Natural killer cell (primary cell): Measurements from ENCODE around the gene UTS2R. TPM values are rescaled to one million over a fixed set of nuclear protein-coding genes. Genes with fewer than 3 reads are reported as not detected.

ENCODE experiments used
- ATAC-seq, 3 donors: fragments of 150-1000 bp in 2 of 3; fragments of 200-7000 bp in 1 of 3; cut with Tn5 transposase; 1 replicate in 1 of 3; 2 replicates in 2 of 3; pipeline ENCODE4 v1.10.0; 2021; ENCODE audit warnings: mild to moderate bottlenecking in 2 of 3, moderate library complexity in 2 of 3
- DNase-seq, 2 donors: peaks; one replicate each; pipeline versions ENCODE4 v3.0.0 to v3.0.0-alpha.2; 2013 to 2021; ENCODE audit warnings: mixed read lengths in 1 of 2
- H3K27ac ChIP-seq: one replicate; pipeline ENCODE4 v1.5.1; 2013; ENCODE audit warnings: mild to moderate bottlenecking, low read length
- H3K27me3 ChIP-seq: one replicate; pipeline ENCODE4 v1.6.1; 2013; ENCODE audit warnings: low read length; ENCODE audit not compliant: control insufficient read depth, insufficient read depth
- H3K36me3 ChIP-seq: one replicate; pipeline ENCODE4 v1.6.1; 2013; ENCODE audit warnings: low read length; ENCODE audit not compliant: control insufficient read depth, insufficient read depth
- H3K4me1 ChIP-seq: one replicate; pipeline ENCODE4 v1.6.1; 2013; ENCODE audit warnings: low read length; ENCODE audit not compliant: control insufficient read depth, insufficient read depth
- H3K4me3 ChIP-seq: one replicate; pipeline ENCODE4 v1.5.1; 2013; ENCODE audit warnings: low read length
- H3K9me3 ChIP-seq: one replicate; pipeline ENCODE4 v1.6.1; 2013; ENCODE audit warnings: low read length; ENCODE audit not compliant: control insufficient read depth, insufficient read depth
- H3K27ac Mint-ChIP-seq, 2 donors: one replicate each; pipeline ENCODE4 v1.8.0; 2022; ENCODE audit warnings: mild to moderate bottlenecking in 2 of 2, mixed read lengths in 2 of 2, moderate library complexity in 1 of 2
- H3K27me3 Mint-ChIP-seq, 2 donors: one replicate each; pipeline ENCODE4 v1.8.0; 2022; ENCODE audit warnings: low read depth in 2 of 2, mixed read lengths in 2 of 2
- H3K36me3 Mint-ChIP-seq: one replicate; pipeline ENCODE4 v1.8.0; 2022; ENCODE audit warnings: mixed read lengths
- H3K4me1 Mint-ChIP-seq, 2 donors: one replicate each; pipeline ENCODE4 v1.8.0; 2022; ENCODE audit warnings: mixed read lengths in 2 of 2
- H3K4me3 Mint-ChIP-seq: one replicate; pipeline ENCODE4 v1.8.0; 2022; ENCODE audit warnings: mild to moderate bottlenecking, moderate library complexity, mixed read lengths
- H3K9me3 Mint-ChIP-seq, 2 donors: one replicate each; pipeline ENCODE4 v1.8.0; 2022; ENCODE audit warnings: mixed read lengths in 2 of 2
- WGBS: methylation state at CpG from one replicate; pipeline ENCODE4 v1.1.7; 2013; ENCODE audit warnings: missing lambda C conversion rate; ENCODE audit not compliant: insufficient coverage; 5-methylcytosine and 5-hydroxymethylcytosine counted together
- intact Hi-C: fragments of 100-400 bp; cut with micrococcal nuclease; formaldehyde crosslinking; loops from one replicate; pipeline ENCODE4 v1.14.2; 2022
- total RNA-seq, 4 donors: library from RNA; stranded (reverse); fragments of 120-200 nt in 1 of 4; gene quantifications; one replicate each; pipeline versions ENCODE4 v1.2.3 to v1.2.4, GENCODE V29; 2013 to 2022
- TF ChIP-seq, protein P1 (sequence below): fragments of 200-600 bp; IDR thresholded peaks from one replicate; pipeline ENCODE4 v1.8.0; 2022; ENCODE audit warnings: antibody characterized with exemption

UTS2R gene
- total RNA-seq, 3 donors from 2014 or later (not counting 1 experiment from before 2014, with no cell fraction given): 0.28 TPM; not detected in 2

- peaks cover 0 to 4% of the 10 kb centered on the region in 2 donors for H3K27me3 Mint-ChIP-seq
- no peaks in the 10 kb centered on the region for H3K36me3 Mint-ChIP-seq
- intact Hi-C loops: no loop called here
- H3K4me3 Mint-ChIP-seq: peak overlapping the region; percentile 99
- H3K27ac Mint-ChIP-seq: peak overlapping the region in 1 of 2 donors; percentile 93
- peaks cover 18 to 28% of the 10 kb centered on the region in 2 donors for H3K4me1 Mint-ChIP-seq
- H3K9me3 Mint-ChIP-seq: no peaks in the 10 kb centered on the region
- Histone ChIP-seq H3K36me3 (no peaks in the 10 kb centered on the region), H3K27me3 (peaks cover 3% of the 10 kb centered on the region), H3K4me1 (peaks cover 36% of the 10 kb centered on the region), H3K4me3 (peak overlapping the region; percentile 40), H3K9me3 (no peaks in the 10 kb centered on the region), H3K27ac (peak overlapping the region; percentile 54)
- TF ChIP-seq, protein P1, sequence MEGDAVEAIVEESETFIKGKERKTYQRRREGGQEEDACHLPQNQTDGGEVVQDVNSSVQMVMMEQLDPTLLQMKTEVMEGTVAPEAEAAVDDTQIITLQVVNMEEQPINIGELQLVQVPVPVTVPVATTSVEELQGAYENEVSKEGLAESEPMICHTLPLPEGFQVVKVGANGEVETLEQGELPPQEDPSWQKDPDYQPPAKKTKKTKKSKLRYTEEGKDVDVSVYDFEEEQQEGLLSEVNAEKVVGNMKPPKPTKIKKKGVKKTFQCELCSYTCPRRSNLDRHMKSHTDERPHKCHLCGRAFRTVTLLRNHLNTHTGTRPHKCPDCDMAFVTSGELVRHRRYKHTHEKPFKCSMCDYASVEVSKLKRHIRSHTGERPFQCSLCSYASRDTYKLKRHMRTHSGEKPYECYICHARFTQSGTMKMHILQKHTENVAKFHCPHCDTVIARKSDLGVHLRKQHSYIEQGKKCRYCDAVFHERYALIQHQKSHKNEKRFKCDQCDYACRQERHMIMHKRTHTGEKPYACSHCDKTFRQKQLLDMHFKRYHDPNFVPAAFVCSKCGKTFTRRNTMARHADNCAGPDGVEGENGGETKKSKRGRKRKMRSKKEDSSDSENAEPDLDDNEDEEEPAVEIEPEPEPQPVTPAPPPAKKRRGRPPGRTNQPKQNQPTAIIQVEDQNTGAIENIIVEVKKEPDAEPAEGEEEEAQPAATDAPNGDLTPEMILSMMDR: no peak
- 61% methylated on average over 25 of the region's 25 CpGs for WGBS
- ATAC-seq: no peak
- DNase-seq: no peak
Observed at GRCh38 chr17:82334204-82334621, 37.4 kb upstream of the UTS2R start.

- Histone ChIP-seq H3K4me3 (peak overlapping the region; percentile 40), H3K27ac (peak overlapping the region; percentile 54), H3K9me3 (no peaks in the 10 kb centered on the region), H3K27me3 (peaks cover 3% of the 10 kb centered on the region), H3K4me1 (peaks cover 36% of the 10 kb centered on the region), H3K36me3 (no peaks in the 10 kb centered on the region)
- intact Hi-C loops: loop anchor here (1.0 kb wide), 1 partner anchor 18 kb away; the partner anchor contains the start of gene CD7
- Mint-ChIP-seq H3K4me1 (peaks cover 18 to 28% of the 10 kb centered on the region in 2 donors), H3K9me3 (no peaks in the 10 kb centered on the region), H3K27me3 (peaks cover 0 to 4% of the 10 kb centered on the region in 2 donors), H3K36me3 (no peaks in the 10 kb centered on the region), H3K4me3 (peak overlapping the region; percentile 99), H3K27ac (peak overlapping the region; percentile 84 to 93)
- TF ChIP-seq, protein P1: no peak
- WGBS: 17% methylated on average over 16 of the region's 16 CpGs
- ATAC-seq (peak; percentile 41 to 48 (median 43)), DNase-seq (peak in 1 of 2 donors; percentile 53)
Observed at GRCh38 chr17:82334622-82335394, 36.8 kb upstream of the UTS2R start.

GRCh38 chr17:82338858-82339633 is 32.5 kb upstream of the UTS2R start:
- H3K9me3 Mint-ChIP-seq: no peaks in the 10 kb centered on the region
- DNase-seq (no peak), ATAC-seq (no peak)
- WGBS: 84% methylated on average over 29 of the region's 29 CpGs
- no peaks in the 10 kb centered on the region for H3K27me3 Mint-ChIP-seq
- H3K27me3 ChIP-seq: no peaks in the 10 kb centered on the region
- no peak overlapping the region for H3K27ac Mint-ChIP-seq
- no peak overlapping the region for H3K27ac ChIP-seq
- H3K4me1 ChIP-seq: peaks cover 15% of the 10 kb centered on the region
- H3K4me1 Mint-ChIP-seq: peaks cover 9 to 18% of the 10 kb centered on the region in 2 donors
- intact Hi-C loops: no loop called here
- H3K36me3 Mint-ChIP-seq: no peaks in the 10 kb centered on the region
- no peak overlapping the region for H3K4me3 ChIP-seq
- TF ChIP-seq, protein P1: no peak
- H3K9me3 ChIP-seq: no peaks in the 10 kb centered on the region
- no peaks in the 10 kb centered on the region for H3K36me3 ChIP-seq
- H3K4me3 Mint-ChIP-seq: no peak overlapping the region
